Tibial nerve (tissue), 4 donors: ENCODE measurements around the gene PKNOX2. TPM values are rescaled to one million over a fixed set of nuclear protein-coding genes. Genes with fewer than 3 reads are reported as not detected.

Experiments
- DNase-seq, 2 donors: peaks; one replicate each; pipeline ENCODE4 v3.0.0-alpha.2; 2019; ENCODE audit warnings: low spot score in 2 of 2
- H3K27ac ChIP-seq, 4 donors: fragments of 200-600 bp; sonication (generic) in 3 of 4; one replicate each; pipeline ENCODE4 v1.5.1; 2017 to 2019; ENCODE audit warnings: mild to moderate bottlenecking in 1 of 4
- H3K27me3 ChIP-seq, 2 donors: fragments of 200-600 bp; sonication (generic) in 1 of 2; one replicate each; pipeline versions ENCODE4 v1.5.1 to v1.6.0; 2017 to 2019
- H3K36me3 ChIP-seq, 3 donors: fragments of 200-600 bp; sonication (generic); one replicate each; pipeline ENCODE4 v1.5.1; 2018 to 2019
- H3K4me1 ChIP-seq, 4 donors: fragments of 200-600 bp; sonication (generic) in 3 of 4; one replicate each; pipeline ENCODE4 v1.5.1; 2017 to 2019
- H3K4me3 ChIP-seq, 4 donors: fragments of 200-600 bp; sonication (generic) in 3 of 4; one replicate each; pipeline ENCODE4 v1.5.1; 2017 to 2019; ENCODE audit warnings: mild to moderate bottlenecking in 1 of 4, moderate library complexity in 1 of 4
- H3K9me3 ChIP-seq, 4 donors: fragments of 200-600 bp; sonication (generic) in 3 of 4; one replicate each; pipeline ENCODE4 v1.5.1; 2017 to 2019
- EP300 ChIP-seq, 2 donors: sonication (generic); formaldehyde crosslinking; IDR thresholded peaks; one replicate each; pipeline ENCODE4 v1.6.1; 2017; ENCODE audit warnings: antibody characterized with exemption in 2 of 2, mild to moderate bottlenecking in 1 of 2
- POLR2A ChIP-seq, 2 donors: fragments of 450-650 bp; IDR thresholded peaks; one replicate each; pipeline ENCODE4 v1.6.1; 2017; ENCODE audit warnings: antibody characterized with exemption in 2 of 2, mild to moderate bottlenecking in 2 of 2, moderate library complexity in 2 of 2
- WGBS, 2 donors: methylation state at CpG; one replicate each; pipeline ENCODE4 v1.1.5; 2018; 5-methylcytosine and 5-hydroxymethylcytosine counted together
- total RNA-seq, 4 donors: library from RNA; depleted of rRNA; stranded (reverse); fragments of >200 nt; gene quantifications; one replicate each; pipeline ENCODE4 v1.1.0, GENCODE V29; 2016
- TF ChIP-seq, protein P1 (sequence below), 5 experiments: fragments of 200-600 bp in 3 of 5; fragments of 450-650 bp in 2 of 5; sonication (generic) in 3 of 5; IDR thresholded peaks; one replicate each; pipeline ENCODE4 v1.5.1; 2016 to 2019; ENCODE audit warnings: antibody characterized with exemption in 5 of 5, mild to moderate bottlenecking in 3 of 5, moderate library complexity in 2 of 5

Gene PKNOX2
- total RNA-seq, 4 donors from 2014 or later, result 5.7 to 7.2 (median 6.4) TPM

DNA sequence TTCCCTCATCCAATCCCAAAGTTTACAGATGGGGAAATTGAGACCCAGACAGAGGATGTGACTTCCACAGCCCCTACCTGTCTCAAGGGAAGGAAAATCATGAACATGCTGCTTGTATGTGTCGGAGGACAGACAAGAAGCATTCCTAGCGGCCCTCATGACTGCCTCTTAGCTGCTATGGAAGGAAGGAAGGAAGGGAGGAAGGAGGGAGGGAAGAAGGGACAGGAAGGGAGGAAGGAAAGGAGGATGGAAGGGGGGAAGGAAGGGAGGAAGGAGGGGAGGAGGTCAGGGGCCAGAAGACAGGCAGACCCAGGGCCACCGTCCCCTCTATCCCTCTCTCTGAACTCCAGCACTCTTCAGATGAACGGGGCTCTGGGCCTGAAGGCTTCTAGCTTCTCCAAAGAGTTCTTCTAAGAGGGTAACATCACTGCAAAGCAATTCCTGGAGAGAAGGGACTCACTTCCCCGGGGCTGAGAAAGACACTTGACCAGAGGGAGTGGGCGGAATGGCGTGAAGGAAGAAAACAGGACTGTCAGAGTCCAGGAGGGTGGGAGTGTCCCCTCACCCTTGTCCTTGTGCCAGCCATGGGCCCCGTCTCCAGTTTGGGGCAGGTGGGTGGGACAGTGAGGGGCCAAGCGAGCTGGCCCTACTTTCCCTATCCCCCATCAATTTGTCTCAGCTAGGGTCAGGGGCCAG is 182.2 kb downstream of the PKNOX2 start:
- no peak for DNase-seq
- peak overlapping the region; percentile 29 to 83 (median 63) for H3K27ac ChIP-seq
- no peaks in the 10 kb centered on the region for H3K36me3 ChIP-seq
- WGBS, 2 donors, result 73 to 75% methylated on average over 9 of the region's 9 CpGs
- H3K9me3 ChIP-seq, result no peaks in the 10 kb centered on the region
- H3K27me3 ChIP-seq, result no peaks in the 10 kb centered on the region
- TF ChIP-seq POLR2A (IDR thresholded peaks at IDR 0.05) (no peak), EP300 (IDR thresholded peaks at IDR 0.05) (no peak)
- TF ChIP-seq, protein P1, sequence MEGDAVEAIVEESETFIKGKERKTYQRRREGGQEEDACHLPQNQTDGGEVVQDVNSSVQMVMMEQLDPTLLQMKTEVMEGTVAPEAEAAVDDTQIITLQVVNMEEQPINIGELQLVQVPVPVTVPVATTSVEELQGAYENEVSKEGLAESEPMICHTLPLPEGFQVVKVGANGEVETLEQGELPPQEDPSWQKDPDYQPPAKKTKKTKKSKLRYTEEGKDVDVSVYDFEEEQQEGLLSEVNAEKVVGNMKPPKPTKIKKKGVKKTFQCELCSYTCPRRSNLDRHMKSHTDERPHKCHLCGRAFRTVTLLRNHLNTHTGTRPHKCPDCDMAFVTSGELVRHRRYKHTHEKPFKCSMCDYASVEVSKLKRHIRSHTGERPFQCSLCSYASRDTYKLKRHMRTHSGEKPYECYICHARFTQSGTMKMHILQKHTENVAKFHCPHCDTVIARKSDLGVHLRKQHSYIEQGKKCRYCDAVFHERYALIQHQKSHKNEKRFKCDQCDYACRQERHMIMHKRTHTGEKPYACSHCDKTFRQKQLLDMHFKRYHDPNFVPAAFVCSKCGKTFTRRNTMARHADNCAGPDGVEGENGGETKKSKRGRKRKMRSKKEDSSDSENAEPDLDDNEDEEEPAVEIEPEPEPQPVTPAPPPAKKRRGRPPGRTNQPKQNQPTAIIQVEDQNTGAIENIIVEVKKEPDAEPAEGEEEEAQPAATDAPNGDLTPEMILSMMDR (IDR thresholded peaks at IDR 0.05), result no peak
- no peak overlapping the region for H3K4me3 ChIP-seq
- H3K4me1 ChIP-seq, result peaks cover 0 to 97% (median 32%) of the 10 kb centered on the region in 4 donors

DNA sequence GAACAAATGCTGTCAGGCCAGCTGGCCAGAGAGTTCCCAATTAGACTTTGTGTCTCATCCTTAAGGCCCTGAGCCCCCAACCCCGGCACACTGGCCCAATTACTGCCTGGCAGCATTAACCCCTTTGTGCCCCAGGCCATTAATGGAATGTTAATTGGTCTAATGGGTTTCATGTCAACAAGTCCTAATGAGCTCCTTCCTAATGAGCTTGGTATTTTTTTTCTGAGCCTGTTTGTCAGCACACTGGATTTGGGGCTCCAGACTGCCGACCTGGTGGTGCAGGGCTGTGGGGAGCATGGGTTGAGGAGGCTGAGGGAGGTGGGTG is 182.7 kb downstream of the PKNOX2 start:
- no peaks in the 10 kb centered on the region for H3K9me3 ChIP-seq
- H3K4me1 ChIP-seq, result peaks cover 0 to 97% (median 32%) of the 10 kb centered on the region in 4 donors
- no peaks in the 10 kb centered on the region for H3K36me3 ChIP-seq
- TF ChIP-seq EP300 (IDR thresholded peaks at IDR 0.05) (no peak), POLR2A (IDR thresholded peaks at IDR 0.05) (no peak)
- TF ChIP-seq, protein P1 (IDR thresholded peaks at IDR 0.05), result no peak
- peak overlapping the region in 3 of 4 donors; percentile 29 to 83 (median 82) for H3K27ac ChIP-seq
- H3K4me3 ChIP-seq, result no peak overlapping the region
- no peak for DNase-seq
- no peaks in the 10 kb centered on the region for H3K27me3 ChIP-seq
- WGBS, 2 donors, result 52 to 53% methylated on average over 2 of the region's 2 CpGs

DNA sequence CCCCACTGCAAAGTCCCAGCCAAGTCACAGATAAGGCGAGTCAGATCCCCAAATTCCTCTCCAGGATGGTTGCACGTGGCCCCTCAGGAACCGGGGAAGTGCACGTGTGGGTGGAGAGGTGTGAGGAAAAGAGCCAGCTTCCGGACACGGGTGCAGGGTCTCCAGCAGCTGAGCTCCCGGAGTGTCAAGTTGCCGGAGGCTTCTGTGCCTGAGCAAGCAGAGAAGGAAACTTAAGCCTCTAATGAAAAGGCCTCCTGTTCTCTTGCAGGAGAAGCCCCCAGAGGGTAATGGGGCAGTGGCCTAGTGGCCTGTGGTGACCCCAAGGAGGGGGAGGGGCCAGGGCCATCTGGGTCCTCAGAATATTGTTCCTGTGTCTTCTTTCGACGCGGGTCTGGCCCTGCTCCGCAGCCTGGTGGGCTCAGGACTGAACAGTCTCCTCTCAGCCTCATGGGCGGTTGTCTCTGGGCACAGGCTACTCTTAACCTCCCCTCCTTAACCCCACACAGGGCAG is 183.6 kb downstream of the PKNOX2 start:
- H3K27ac ChIP-seq, result peak overlapping the region in 2 of 4 donors; percentile 82 to 83
- WGBS, 2 donors, result 32 to 48% methylated on average over 11 to 13 of the region's 13 CpGs
- TF ChIP-seq POLR2A (IDR thresholded peaks at IDR 0.05), result no peak
- TF ChIP-seq, protein P1 (IDR thresholded peaks at IDR 0.05), result no peak
- no peak for TF ChIP-seq EP300 (IDR thresholded peaks at IDR 0.05)
- H3K4me1 ChIP-seq, result peaks cover 0 to 88% (median 27%) of the 10 kb centered on the region in 4 donors
- no peaks in the 10 kb centered on the region for H3K27me3 ChIP-seq
- no peaks in the 10 kb centered on the region for H3K36me3 ChIP-seq
- no peak for DNase-seq
- H3K9me3 ChIP-seq, result no peaks in the 10 kb centered on the region
- H3K4me3 ChIP-seq, result no peak overlapping the region

DNA sequence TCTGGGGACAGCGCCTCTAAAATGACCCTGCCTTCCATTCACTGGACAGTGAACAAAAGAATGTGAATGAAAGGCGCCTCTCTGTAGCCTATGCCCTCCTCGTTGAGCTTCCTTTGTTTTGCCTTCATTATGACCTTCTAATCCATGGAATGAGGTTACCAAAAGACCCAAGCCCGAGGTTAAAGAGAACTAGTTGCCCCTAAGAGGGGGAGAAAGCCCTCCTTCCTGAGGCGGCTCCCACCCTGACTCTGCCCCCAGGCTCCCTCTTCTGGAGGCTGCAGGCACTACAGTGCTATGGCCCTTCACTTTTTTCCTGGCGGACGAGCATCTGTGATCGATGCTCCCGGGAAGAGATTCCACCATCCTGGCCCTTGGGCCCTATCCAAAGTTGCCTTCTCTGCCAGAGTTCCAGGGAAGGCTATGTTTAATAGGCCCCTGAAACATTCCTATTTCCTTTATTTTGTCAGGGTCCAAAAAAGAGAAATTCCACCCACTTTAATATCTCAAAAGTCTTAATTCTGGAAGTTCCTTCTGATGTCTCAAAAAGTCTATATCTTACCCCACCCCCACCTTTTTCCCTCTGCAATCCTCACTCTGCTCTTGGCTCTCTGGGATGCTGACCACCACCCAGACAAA is 184.2 kb downstream of the PKNOX2 start:
- 9 to 17% methylated on average over 9 of the region's 9 CpGs for WGBS, 2 donors
- Histone ChIP-seq H3K4me1 (peaks cover 0 to 82% (median 24%) of the 10 kb centered on the region in 4 donors), H3K36me3 (no peaks in the 10 kb centered on the region), H3K27me3 (no peaks in the 10 kb centered on the region), H3K4me3 (no peak overlapping the region), H3K9me3 (no peaks in the 10 kb centered on the region), H3K27ac (peak overlapping the region in 2 of 4 donors; percentile 82 to 83)
- DNase-seq, result peak; percentile 45 to 75
- no peak for TF ChIP-seq POLR2A (IDR thresholded peaks at IDR 0.05)
- TF ChIP-seq, protein P1 (IDR thresholded peaks at IDR 0.05), result peak; percentile 86 to 98 (median 92)
